ENCODE measurements around the gene PRKCH.
A peak's percentile ranks its signal among the peaks of the same experiment; 100 is the strongest.

PRKCH gene

DNA sequence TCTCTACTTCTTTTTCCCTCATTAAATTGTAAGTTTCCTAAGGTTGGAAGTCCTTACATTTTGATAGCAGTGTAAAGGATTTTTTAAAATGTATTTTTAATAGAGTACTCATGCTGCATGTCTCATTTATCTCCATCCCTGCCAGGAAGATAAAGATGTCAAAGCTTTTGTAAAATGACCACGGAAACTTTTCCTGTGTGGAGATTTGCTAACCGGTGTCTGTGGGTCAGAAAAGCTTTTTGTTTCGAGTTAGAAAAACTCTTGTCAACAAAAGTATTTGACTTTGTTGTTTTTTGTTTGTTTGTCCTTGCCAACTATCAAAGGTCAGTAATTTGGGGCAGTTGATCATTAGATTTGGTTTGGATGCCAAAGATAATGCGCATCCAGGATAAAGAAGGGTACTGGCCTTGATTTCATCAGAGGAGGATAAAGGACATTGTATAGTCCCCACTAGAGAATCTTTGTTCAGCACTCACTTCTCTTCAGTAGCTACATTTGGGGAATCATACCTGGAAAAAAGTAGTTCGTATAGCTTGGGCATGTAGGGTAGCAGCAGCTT, 217.2 kb downstream of the PRKCH start:
- no peak for DNase-seq

DNA sequence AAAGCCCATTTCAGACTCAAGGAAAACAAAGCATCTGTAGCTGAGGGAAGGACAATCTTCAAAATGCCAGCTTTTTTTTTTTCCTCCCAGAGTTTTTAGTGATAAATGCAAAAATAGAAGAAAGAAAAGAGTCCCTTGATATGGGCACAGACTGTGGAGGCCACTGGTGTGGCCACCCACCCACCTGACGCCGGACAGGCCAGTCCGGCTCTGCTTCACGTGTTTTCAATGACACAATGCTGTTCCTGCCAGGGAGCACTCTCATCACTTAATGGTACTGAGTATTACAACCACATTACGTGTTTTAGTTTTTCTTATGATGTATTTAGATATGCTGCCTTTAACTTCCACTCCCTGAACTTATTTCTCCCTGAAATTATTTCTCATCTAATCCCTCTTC, 218.3 kb downstream of the PRKCH start:
- no peak for DNase-seq

DNA sequence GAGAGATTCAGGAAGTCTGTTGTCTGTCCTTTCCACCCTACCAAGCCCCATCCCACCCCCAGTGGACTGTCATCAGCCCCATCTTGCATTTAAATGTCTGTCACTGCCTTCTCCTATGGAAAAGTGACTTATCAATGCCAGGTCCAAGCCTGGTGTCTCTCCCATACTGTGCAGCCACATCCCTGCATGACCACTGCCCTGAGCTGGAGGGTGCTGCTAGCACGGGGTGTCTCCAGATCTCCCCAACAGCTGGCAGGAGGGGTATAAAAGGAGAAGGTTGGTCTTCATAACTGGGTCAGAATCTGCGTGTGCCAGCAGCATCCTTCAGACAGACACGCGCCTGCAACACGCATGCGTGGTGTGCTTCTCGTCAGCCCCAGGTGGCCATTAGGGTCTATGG, 219.6 kb downstream of the PRKCH start:
- no peak for DNase-seq

DNA sequence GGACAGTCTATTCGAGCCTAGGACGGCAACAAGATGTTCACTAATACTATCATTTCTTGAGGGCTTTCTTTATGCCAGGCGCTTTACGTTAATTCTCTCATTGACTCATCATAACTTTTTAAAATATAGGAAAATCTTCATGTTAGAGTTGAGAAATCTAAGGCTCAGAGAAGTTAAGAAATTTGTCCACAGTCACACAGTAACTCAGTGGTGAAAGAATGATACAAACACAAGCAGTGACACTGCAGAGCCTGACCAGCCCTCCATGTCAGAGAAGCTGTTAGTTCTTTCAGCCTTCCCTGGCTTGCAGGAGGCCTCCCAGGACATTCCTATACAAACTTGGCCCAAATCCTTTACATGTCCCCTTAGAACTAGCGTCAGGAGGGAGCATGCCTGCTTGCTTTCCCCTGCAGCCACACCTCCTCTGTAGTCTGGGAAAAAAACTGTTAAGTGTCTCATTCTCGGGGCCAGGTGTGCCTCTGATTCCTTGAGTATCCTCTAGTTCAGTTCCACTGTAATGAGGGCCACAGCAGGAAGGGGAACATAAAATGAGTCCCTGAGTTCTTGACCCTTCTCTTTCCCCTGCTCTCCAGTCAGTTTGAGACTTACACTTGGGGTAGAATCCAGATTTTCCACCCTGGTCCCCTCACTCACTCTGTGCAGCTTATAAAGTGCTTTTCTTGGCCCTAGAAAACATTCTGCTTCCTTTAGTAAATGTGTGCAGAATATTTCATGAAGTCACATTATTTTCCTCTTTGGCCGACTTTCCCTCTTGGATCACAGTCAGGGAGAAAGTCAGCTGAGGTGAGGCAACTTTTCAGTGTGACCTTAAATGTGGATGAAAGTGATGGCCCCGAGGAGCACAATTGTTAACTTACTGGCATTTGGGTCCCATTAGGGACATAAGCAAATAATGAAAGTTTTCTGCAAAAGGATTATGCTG, 221.7 kb downstream of the PRKCH start:
- no peak for DNase-seq

DNA sequence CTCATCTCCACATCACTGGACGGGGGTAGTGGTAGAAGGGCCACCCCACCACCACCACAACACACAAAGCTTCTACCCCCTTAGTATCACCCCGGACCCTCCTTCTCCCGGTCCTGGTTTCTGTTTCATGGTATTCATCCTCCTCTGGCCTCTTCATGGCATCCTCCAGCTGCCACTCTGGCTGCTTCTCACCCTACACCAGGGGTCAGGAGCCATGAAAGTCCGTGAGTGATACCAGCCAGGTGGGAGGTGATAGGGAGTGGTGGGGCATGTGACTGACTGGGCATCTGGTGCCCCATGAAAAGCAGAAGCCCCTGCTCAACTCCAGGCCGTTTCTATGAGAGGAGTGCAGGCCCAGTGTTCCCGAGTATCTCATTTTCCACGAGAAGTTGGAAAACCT, 222.6 kb downstream of the PRKCH start:
- no peak for DNase-seq

DNA sequence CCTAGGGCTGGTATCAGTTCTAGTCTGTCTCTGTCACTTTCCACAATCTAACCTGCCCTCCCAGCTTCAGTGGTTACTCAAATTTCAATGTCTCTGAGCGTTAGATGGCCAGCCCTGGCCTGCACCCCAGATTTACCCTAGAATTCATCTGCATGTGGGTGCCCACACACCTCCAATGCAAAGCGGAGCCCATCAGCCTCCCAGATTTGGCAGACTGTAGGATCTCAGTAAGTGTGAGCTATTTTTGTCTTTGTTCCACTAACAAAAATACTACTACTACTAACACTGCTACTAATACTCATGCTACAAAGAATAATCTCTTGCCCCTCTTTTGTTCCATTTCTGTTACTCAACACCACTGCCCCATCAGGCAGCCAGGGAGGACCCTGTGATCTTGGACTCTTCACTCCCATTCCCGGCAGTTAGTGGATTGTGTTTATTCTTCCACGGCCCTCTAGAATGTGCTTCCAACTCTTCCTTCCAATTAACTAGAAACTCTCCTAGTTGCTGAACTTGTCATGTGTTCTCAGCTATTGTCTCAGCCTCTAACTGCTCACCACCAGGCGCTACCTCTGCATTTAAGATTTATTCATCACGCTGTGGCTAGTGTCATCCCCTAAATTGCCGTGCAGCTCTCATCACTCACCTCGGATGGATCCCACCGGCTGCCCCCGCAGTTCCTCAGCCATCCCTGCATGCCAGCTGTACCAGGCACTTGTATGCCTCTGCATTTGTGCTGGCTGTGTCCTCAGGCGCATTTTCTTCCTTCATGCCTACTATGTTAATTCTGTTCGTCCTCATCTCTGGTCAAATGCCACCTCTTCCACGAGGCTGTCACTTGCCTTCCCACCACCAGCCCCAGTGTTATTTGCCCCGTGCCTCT, 223.3 kb downstream of the PRKCH start:
- no peak for DNase-seq

DNA sequence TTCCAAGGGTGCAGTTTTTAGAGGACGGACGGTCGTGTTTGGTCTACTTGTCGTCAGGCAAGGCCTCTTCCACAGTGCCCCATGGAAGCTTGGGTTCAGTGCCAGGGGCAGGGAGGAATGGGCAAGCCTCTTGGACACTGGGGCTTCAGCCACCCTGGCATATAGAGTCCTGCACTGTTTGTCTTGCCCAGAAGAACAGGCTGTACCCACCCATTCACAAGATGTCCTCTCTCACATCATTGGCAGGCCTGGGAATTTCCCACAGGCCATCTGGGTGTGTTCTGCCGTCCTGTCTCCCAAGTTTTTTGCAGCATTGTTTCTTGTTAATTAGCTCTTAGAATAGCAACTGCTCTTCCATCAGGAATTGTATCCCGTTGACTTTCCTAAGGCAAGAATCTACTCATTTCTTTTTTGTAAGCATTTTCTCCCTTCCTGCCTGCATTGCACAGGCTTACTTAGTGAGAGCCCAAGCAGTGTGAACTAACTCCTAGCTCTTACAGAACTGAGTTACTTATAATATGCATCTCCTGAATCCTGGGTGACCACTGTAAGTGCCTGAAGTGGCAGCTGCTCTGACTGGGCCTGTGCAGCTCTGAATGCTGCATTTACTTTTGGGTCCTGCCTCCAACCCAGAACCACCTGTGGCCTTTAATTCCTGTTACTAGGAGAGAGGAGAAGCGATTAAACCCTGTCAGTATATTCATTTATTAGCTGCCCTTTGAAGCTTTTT, 224.5 kb downstream of the PRKCH start:
- DNase-seq, result no peak

DNA sequence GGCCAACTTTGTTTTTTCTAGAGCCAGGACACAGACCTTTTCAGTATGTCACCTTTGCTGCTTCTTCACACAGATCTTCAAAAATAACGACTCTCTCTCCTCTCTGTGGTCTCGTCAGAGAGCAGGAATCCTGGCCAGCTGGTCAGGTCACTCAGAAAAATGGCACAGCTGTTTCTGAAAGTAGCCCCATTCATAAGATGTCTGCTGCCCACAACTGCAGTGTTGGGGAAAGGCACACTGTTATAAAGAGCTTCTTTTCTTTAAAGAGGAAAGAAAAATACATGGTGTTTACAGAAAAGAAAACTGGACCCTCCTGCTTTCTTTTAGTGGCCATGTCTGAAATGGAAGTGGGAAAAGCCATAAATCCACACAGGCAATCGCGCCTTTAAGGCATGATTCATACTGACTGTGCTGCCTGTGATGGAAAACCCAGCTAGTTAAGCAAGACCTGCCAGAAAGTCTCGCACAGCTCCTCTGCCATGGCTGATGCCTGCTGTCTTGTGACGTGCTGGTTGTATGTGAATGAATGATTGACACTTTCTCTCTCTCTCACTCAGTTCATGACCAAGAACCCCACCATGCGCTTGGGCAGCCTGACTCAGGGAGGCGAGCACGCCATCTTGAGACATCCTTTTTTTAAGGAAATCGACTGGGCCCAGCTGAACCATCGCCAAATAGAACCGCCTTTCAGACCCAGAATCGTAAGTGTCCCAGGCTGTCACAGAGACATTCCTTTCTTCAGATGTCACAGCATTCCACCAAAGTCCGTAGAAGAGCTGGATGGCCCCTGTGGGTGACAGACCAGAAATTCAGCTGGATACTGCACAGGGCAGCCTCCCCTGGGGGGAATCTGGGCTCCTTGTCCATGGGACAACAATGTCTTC, 226.0 kb downstream of the PRKCH start:
- no peak for DNase-seq

DNA sequence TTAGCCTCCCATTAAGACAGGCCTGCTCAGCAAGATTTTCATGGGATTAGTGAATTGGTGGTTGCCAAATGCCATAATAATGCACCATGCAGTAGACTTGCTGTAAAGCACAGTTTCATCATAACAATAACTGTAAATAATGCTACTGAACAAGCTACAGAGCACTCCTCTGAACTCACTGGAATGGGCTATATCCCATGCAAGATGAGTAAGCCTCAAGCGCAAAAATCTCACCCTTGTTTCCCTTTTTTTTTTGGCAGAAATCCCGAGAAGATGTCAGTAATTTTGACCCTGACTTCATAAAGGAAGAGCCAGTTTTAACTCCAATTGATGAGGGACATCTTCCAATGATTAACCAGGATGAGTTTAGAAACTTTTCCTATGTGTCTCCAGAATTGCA, 228.0 kb downstream of the PRKCH start:
- DNase-seq, result no peak

DNA sequence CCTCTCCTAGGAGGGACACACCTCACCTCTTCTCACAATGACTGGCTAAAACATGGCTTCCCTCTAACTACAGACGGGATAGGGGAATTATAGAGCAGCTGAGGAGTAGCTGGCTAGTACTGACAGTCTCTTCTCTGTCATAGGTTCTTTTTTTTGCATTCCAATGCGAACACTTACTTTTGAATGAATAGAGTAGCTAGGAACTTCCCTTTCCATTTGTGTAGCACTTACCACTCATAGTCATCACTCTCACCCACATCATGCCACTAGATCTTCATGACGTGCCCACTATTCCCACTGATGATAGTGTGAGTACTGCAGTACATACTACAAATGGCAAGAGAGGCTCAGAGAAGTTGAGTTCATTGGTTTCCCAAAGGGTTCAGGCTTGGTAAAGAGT, 230.0 kb downstream of the PRKCH start:
- DNase-seq, result no peak

DNA sequence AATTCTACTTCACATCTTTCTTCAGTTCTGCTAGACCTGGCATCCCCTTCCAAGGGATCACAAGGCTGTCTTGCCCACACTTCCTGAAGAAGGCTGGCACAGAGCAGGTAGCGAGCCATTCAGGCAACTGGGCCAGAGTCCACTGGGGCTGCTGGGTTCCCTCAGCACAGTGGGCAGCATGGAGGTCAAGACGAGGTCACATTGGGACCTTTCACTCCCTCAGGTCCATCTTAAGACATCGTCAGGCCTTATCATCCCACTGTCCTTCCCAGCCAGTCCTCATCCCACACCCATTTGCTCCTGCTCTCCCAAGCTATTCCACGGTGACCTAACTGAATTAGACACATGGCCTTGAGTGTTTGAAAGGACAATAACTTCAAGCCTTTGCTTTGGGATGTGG, 230.9 kb downstream of the PRKCH start:
- DNase-seq, result no peak

DNA sequence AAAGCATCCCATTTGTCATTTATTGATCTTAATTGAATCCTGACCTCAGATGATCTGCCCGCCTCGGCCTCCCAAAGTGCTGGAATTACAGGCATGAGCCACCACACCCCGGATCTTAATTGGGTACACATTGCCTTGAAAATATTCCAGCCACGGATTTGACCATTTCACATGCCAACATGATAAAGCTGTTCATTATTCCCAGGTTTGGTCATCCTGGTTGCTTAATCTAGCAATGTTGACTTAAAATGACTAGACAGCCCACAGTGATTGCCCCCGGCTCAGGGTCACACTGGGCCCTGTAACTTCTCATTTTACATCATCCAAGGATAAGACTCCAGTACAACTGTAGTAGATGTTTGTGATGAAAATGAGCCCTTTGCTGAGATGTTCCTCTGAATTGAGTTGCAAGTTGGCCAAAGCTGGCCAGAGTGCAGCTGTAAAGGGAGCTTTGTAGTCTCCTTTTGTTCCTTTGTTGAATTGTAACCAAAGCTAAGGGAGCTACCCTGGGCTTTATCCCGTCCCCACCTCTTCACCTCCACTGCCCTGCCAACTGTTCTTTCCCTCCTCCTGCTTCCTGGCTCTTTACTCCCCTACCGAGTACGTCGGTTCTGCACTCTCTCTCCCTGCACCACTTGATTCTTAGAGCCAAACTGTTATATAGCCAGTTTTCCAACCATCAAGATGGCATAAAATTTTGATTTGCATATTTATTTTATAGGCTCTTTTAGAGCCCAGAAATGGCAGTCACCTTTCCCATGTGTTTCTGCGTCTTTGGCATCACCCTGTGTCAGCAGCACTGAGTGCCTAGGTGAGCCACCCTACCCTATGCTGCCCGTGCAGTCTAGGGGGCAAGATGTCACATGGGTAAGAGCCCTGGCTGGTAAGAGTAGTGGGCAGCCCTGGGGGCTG, 232.6 kb downstream of the PRKCH start:
- DNase-seq, result no peak

DNA sequence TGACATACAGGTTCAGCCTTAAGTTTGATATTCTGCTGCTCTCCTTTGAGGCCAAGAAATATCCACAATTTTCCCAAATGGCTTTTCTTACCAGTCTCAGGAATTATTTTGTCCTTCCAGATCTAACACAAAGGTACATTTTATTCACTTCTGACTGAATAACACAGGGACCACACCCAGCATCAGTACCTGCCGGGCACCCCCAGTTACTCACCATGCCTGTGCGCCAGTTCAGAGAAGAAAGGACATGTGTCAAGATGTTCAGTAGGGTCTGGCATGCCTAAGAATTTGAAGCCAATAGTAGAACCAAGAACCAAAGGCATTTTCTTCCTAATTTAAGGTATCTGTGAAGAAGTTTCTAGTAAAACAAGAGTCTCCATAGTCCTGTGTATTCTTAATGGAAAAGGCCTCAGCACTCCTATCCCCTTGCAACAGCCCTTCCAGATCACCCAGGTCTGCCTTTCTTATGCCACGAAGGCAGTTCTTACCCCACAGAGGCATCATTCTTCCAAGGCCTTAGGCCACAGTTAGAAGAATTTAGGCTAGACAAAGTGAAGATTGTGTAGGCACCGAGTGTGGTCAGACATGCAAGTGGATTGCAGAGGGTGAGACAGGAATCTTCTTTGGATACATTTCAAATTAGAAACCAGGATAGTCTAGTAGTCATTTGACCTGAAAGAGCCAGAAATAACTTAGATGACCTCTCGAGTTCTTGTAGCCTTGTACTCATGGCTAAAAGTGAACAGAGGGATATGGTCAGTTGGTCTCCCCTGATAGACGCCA, 233.9 kb downstream of the PRKCH start:
- no peak for DNase-seq

DNA sequence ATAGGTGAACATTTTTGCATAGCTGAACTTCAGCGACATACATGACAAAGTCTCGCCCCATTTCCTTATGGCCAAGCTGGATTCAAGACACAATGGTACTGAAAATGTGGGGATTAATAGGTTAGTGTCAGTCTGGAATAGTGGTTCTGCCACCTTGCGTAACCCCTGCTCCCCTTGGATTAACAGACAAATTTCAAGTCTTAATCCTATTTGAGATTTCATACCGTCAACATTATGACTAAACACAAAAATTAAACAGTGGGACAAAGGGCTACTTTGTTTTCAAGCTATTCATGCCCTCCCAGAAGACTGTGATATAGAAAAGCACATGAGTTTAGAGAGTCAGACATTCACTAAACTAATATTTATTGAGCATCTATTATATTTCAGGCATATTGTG, 235.1 kb downstream of the PRKCH start:
- no peak for DNase-seq

DNA sequence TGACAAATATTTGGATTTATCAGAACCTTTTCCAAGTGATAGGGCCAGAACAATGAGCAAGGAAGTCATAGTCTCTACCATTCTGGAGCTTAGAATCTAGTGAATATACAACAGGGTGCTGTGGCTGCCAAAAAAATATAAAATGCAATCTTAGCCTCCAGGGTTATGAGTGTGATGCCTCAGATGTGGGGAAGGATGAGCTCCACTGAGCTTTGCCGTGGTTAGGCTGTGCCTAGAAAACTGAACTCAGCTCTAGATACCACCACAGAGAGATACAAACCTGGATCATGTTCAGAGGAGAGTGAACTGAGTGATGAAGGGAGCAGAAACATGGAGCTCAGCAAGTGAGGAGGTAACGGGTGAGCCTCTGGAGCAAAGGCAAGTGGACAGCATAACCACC, 235.9 kb downstream of the PRKCH start:
- no peak for DNase-seq

DNA sequence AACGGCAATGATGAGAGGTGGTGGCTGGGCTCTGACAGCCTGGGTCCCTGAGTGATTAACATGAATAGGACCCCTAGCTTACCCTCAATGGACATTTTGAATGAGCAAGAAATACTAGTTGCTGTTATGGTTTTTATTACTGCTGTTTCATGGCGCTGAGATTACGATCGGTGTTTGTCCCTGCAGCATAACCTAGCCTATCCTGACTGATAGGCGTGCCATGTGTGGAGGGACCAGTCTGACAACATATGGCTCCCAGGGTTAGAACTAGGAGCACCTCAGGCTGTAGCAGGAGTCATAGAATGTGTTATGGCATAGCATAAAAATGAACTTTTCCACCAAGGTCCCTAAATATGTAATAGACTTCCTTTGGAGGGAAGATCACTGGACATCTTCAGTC, 236.5 kb downstream of the PRKCH start:
- DNase-seq, result no peak

DNA sequence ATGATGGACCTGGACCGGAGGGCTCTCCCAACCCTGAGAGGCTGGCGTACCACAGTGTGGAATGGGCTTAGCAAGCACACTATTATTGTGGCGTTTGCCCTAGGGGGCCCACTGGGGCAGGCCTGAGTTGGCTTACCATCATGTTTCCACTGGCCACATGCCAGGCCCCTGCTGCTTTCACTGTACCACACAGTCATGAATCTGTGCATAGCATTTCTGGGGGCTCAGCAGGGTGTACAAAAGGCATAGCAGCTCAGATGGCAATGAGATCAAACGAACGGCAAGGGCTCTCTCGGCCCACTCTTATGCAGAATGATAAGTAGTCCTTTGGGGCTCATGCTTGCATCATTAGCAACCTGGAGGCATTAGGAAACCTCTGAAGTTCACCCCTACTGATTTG, 236.9 kb downstream of the PRKCH start:
- DNase-seq, result peak; percentile 96

DNA sequence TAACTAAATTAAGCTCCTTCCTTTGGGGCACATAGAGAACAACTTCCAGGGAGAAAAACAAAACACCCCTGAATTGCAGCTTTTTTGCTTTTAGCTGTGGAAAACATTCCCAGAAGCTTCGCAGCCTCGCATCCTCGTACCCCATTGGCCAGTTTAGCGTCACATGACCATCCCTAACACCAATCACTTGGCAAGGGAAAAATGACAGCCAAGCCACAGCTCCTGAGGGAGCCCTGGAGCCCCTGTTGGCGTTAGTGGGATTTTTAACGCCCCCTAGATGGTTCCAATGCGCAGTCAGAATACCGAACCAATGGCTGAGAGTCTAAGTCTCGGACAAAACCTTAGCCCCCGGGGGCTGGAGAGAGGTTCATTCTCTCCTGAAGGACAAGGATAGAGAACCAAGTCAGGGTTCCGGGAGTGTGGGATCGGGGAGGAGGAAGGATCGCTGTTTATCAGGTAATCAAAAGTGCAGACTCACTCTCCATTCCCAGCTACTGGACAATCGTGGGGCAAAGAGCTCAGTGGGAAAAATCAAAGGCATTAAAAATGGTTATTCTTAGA, 238.3 kb downstream of the PRKCH start:
- no peak for DNase-seq

DNA sequence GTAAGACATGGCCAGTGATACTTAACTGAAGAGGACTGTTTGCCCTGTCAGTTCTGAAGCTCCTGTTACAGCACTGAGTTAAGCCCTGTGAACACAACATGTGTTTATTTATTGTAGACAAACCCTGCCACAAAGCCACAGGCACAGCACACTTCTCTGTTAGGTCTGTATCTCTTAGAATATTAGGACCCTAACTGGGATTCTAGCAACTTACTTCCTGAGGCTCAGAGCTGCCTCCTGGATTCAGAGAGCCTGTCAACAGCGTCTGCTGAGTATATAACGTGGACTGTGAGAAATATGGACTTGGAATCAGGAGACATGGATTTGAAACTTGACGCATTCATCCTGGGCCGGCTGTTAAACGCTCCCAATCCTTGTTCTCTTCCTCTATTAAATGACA, 238.9 kb downstream of the PRKCH start:
- DNase-seq, result no peak

DNA sequence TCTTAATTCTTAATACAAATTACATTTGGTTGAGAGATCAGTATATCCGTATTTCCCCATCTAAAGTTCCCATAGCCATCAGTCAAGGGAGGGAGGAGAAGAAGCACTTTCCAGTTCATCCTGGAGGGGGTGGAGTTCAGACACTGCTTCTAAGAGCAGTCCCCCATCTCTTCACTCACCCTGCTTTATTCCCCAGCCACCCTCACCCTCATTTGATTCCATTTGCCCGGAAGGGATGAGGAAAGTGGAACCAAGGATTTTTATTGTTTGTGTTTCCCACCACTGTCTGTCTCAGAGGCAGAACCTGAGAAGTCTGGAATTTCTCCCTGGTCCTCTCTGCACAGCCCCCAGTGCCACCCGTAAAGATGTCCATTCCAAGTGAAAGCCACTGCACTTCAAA, 239.7 kb downstream of the PRKCH start:
- DNase-seq, result no peak
